ENCODE data around the gene DDX50. TPM values are rescaled to one million over a fixed set of nuclear protein-coding genes. Genes with fewer than 3 reads are reported as not detected.

Gene DDX50
- total and polyA plus RNA-seq, 2 experiments from 2014 or later = 43.6 to 49.0 TPM

GRCh38 chr10:68899186-68899745, 1.8 kb upstream of the DDX50 start:
- H3K36me3 ChIP-seq (ENCODE audit: low read depth) = no peaks in the 10 kb centered on the region
- peaks cover 31% of the 10 kb centered on the region for H3K79me2 ChIP-seq (ENCODE audit: insufficient read depth)
- no peaks in the 10 kb centered on the region for H3K27me3 ChIP-seq (replicated peaks; ENCODE audit: insufficient read depth)
- H3K4me1 ChIP-seq (ENCODE audit: insufficient read depth) = peaks cover 15% of the 10 kb centered on the region
- H4K20me1 ChIP-seq (ENCODE audit: insufficient read depth) = no peaks in the 10 kb centered on the region
- TF ChIP-seq EZH2 (IDR thresholded peaks at IDR 0.05; ENCODE audit: insufficient read depth, poor library complexity, severe bottlenecking) = no peak
- TF ChIP-seq EZH2phosphoT487 (IDR thresholded peaks at IDR 0.05; ENCODE audit: insufficient read depth, low read depth) = no peak
- no peak overlapping the region for H3K27ac ChIP-seq
- in situ Hi-C loops (cut with MboI) = no loop called here
- H3F3A ChIP-seq (ENCODE audit: insufficient read depth) = peaks cover 8% of the 10 kb centered on the region
- no peaks in the 10 kb centered on the region for H3K9me3 ChIP-seq (ENCODE audit: low read depth)
- peak overlapping the region; percentile 97 for H2AFZ ChIP-seq
- H3K9me2 ChIP-seq (ENCODE audit: insufficient read depth) = no peaks in the 10 kb centered on the region
- 90 to 91% methylated on average over 8 of the region's 8 CpGs for WGBS, 2 experiments (ENCODE audit: low coverage in 1 of 2, low lambda C conversion rate in 2 of 2, missing lambda C conversion rate in 2 of 2)
- H3K4me2 ChIP-seq (ENCODE audit: unreplicated experiment) = no peak overlapping the region
- no peak overlapping the region for H3K9ac ChIP-seq
- DNase-seq = no peak
- H3K4me3 ChIP-seq = no peak overlapping the region

GRCh38 chr10:68900427-68901104, 549 bp upstream of the DDX50 start:
- Histone ChIP-seq H3K4me3 (peak overlapping the region; percentile 96), H3K4me2 (ENCODE audit: unreplicated experiment) (peak overlapping the region; percentile 97), H3K9me3 (ENCODE audit: low read depth) (no peaks in the 10 kb centered on the region), H2AFZ (peak overlapping the region; percentile 97), H3K9me2 (ENCODE audit: insufficient read depth) (no peaks in the 10 kb centered on the region), H3K9ac (peak overlapping the region; percentile 94), H3K27ac (peak overlapping the region; percentile 98), H4K20me1 (ENCODE audit: insufficient read depth) (no peaks in the 10 kb centered on the region), H3F3A (ENCODE audit: insufficient read depth) (peaks cover 8% of the 10 kb centered on the region), H3K27me3 (replicated peaks; ENCODE audit: insufficient read depth) (no peaks in the 10 kb centered on the region), H3K36me3 (ENCODE audit: low read depth) (0 out of 2 replicates have a peak, but pooled peaks cover 6% of the 10 kb centered on the region), H3K79me2 (ENCODE audit: insufficient read depth) (peaks cover 44% of the 10 kb centered on the region), H3K4me1 (ENCODE audit: insufficient read depth) (peaks cover 15% of the 10 kb centered on the region)
- 2 to 3% methylated on average over 39 to 40 of the region's 40 CpGs for WGBS, 2 experiments (ENCODE audit: low coverage in 1 of 2, low lambda C conversion rate in 2 of 2, missing lambda C conversion rate in 2 of 2)
- TF ChIP-seq EZH2phosphoT487 (IDR thresholded peaks at IDR 0.05; ENCODE audit: insufficient read depth, low read depth) (no peak), EZH2 (IDR thresholded peaks at IDR 0.05; ENCODE audit: insufficient read depth, poor library complexity, severe bottlenecking) (no peak)
- DNase-seq = peak; percentile 88
- in situ Hi-C loops (cut with MboI) = no loop called here

DNA sequence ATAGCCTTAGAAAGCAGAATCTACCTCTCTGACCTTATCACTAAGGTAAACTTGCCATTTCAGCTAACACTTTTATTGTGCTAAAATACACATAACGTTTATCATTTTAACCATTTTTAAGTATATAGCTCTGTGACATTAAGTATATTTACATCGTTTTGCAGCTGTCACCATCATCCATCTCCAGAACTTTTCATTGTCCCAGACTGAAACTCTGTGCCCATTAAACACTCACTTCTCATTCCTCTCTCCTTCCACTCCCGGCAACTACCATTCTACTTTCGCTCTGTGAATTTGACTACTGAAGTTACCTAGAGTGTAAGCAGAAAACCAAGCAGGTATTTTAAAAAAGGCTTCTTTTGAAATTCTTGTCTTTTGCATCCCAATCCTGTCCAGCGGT, 1.3 kb downstream of the DDX50 start:
- H3K9me2 ChIP-seq (ENCODE audit: insufficient read depth) = no peaks in the 10 kb centered on the region
- H3K36me3 ChIP-seq (ENCODE audit: low read depth) = peaks cover 14% of the 10 kb centered on the region
- DNase-seq = no peak
- H3K27me3 ChIP-seq (replicated peaks; ENCODE audit: insufficient read depth) = no peaks in the 10 kb centered on the region
- peak overlapping the region; percentile 94 for H3K4me2 ChIP-seq (ENCODE audit: unreplicated experiment)
- H4K20me1 ChIP-seq (ENCODE audit: insufficient read depth) = no peaks in the 10 kb centered on the region
- peaks cover 62% of the 10 kb centered on the region for H3K79me2 ChIP-seq (ENCODE audit: insufficient read depth)
- H3K9ac ChIP-seq = peak overlapping the region; percentile 94
- no peak overlapping the region for H2AFZ ChIP-seq
- 57 to 62% methylated on average over 5 of the region's 5 CpGs for WGBS, 2 experiments (ENCODE audit: low coverage in 1 of 2, low lambda C conversion rate in 2 of 2, missing lambda C conversion rate in 2 of 2)
- H3K4me1 ChIP-seq (ENCODE audit: insufficient read depth) = peaks cover 15% of the 10 kb centered on the region
- no peaks in the 10 kb centered on the region for H3K9me3 ChIP-seq (ENCODE audit: low read depth)
- TF ChIP-seq EZH2phosphoT487 (IDR thresholded peaks at IDR 0.05; ENCODE audit: insufficient read depth, low read depth) (no peak), EZH2 (IDR thresholded peaks at IDR 0.05; ENCODE audit: insufficient read depth, poor library complexity, severe bottlenecking) (no peak)
- in situ Hi-C loops (cut with MboI) = no loop called here
- H3K27ac ChIP-seq = peak overlapping the region; percentile 98; the same call in 1 of the 2 replicates
- H3F3A ChIP-seq (ENCODE audit: insufficient read depth) = peaks cover 8% of the 10 kb centered on the region
- H3K4me3 ChIP-seq = peak overlapping the region; percentile 96

DNA sequence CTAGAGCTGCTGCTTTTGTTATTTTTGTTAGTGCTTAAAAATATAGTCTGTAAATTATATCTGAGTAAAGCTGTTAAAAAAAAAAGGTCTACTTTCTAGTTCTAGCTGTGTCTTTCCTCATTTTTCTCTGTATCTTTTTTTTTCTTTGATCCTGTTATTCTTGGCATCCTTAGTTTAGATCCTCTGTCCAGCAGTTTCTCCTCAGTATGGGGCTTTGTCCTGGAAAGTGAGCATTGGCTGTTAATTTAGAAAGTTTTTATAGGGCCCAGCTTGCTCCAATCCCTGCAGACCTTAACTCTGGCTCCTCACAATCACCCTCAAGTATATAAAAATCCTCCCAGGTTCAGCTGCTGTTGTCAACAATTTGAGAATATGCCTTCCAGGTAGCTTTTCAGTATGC, 23.5 kb downstream of the DDX50 start:
- Histone ChIP-seq H3K4me2 (ENCODE audit: unreplicated experiment) (no peak overlapping the region), H3K9ac (no peak overlapping the region), H3K4me1 (ENCODE audit: insufficient read depth) (no peaks in the 10 kb centered on the region), H2AFZ (no peak overlapping the region), H3K27ac (no peak overlapping the region), H3K79me2 (ENCODE audit: insufficient read depth) (peaks cover 88% of the 10 kb centered on the region), H3K9me3 (ENCODE audit: low read depth) (no peaks in the 10 kb centered on the region), H3K36me3 (ENCODE audit: low read depth) (peaks cover 33% of the 10 kb centered on the region), H3K9me2 (ENCODE audit: insufficient read depth) (no peaks in the 10 kb centered on the region), H3F3A (ENCODE audit: insufficient read depth) (peaks cover 11% of the 10 kb centered on the region; the same call in 1 of the 2 replicates), H3K27me3 (replicated peaks; ENCODE audit: insufficient read depth) (no peaks in the 10 kb centered on the region), H4K20me1 (ENCODE audit: insufficient read depth) (no peaks in the 10 kb centered on the region), H3K4me3 (no peak overlapping the region)
- no peak for DNase-seq
- TF ChIP-seq EZH2 (IDR thresholded peaks at IDR 0.05; ENCODE audit: insufficient read depth, poor library complexity, severe bottlenecking) (no peak), EZH2phosphoT487 (IDR thresholded peaks at IDR 0.05; ENCODE audit: insufficient read depth, low read depth) (no peak)
- in situ Hi-C loops (cut with MboI) = no loop called here
